Measurements from ENCODE around the gene GARIN5B. TPM values are rescaled to one million over a fixed set of nuclear protein-coding genes. Genes with fewer than 3 reads are reported as not detected.

Gene GARIN5B
- polyA plus RNA-seq, 1 donor from 2014 or later, result not detected

DNA sequence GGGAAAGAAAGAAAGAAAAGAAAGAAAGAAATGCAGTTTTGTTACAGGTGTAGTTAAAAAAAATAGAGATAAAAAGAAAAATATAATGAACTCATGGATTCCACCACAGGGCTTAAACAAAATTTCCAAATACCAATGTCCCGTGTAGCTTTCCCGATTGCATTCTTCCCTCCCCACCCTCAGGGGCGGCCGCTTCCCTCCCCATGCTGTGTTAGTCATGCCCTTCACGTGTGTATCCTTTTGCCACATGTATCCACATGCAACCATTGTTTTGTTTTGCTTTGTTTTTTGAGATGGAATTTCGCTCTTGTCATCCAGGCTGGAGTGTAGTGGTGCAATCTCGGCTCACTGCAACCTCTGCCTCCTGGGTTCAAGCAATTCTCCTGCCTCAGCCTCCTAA lies 27.0 kb downstream of the GARIN5B start:
- H2AFZ ChIP-seq (ENCODE audit: low read depth, low read length), result no peak overlapping the region
- no peaks in the 10 kb centered on the region for H3K27me3 ChIP-seq (ENCODE audit: insufficient read depth, low read depth, low read length)
- H3K79me2 ChIP-seq (replicated peaks; ENCODE audit: insufficient read depth, low read length), result peaks cover 10% of the 10 kb centered on the region
- H3K9ac ChIP-seq (ENCODE audit: low read length), result no peak overlapping the region
- no peaks in the 10 kb centered on the region for H3F3A ChIP-seq (ENCODE audit: insufficient read depth, low read length, poor library complexity, severe bottlenecking)
- H3K4me2 ChIP-seq (ENCODE audit: low read length), result no peak overlapping the region
- no peak overlapping the region for H3K4me3 ChIP-seq (ENCODE audit: low read length)
- H3K27ac ChIP-seq (ENCODE audit: low read length), result no peak overlapping the region
- no peaks in the 10 kb centered on the region for H4K20me1 ChIP-seq (ENCODE audit: insufficient read depth)
- no peaks in the 10 kb centered on the region for H3K36me3 ChIP-seq (ENCODE audit: insufficient read depth, low read length)
- TF ChIP-seq, protein P1, sequence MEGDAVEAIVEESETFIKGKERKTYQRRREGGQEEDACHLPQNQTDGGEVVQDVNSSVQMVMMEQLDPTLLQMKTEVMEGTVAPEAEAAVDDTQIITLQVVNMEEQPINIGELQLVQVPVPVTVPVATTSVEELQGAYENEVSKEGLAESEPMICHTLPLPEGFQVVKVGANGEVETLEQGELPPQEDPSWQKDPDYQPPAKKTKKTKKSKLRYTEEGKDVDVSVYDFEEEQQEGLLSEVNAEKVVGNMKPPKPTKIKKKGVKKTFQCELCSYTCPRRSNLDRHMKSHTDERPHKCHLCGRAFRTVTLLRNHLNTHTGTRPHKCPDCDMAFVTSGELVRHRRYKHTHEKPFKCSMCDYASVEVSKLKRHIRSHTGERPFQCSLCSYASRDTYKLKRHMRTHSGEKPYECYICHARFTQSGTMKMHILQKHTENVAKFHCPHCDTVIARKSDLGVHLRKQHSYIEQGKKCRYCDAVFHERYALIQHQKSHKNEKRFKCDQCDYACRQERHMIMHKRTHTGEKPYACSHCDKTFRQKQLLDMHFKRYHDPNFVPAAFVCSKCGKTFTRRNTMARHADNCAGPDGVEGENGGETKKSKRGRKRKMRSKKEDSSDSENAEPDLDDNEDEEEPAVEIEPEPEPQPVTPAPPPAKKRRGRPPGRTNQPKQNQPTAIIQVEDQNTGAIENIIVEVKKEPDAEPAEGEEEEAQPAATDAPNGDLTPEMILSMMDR (IDR thresholded peaks at IDR 0.05; ENCODE audit: poor library complexity, severe bottlenecking), result no peak
- TF ChIP-seq MXI1 (conservative IDR thresholded peaks at IDR 0.05; ENCODE audit: poor library complexity, severe bottlenecking) (no peak), SMC3 (conservative IDR thresholded peaks at IDR 0.05; ENCODE audit: poor library complexity) (no peak), EZH2 (IDR thresholded peaks at IDR 0.05; ENCODE audit: borderline replicate concordance, insufficient read depth, low read length, poor library complexity, severe bottlenecking) (no peak), TAF1 (IDR thresholded peaks at IDR 0.05; ENCODE audit: low read depth) (no peak), RAD21 (conservative IDR thresholded peaks at IDR 0.05) (no peak), EP300 (conservative IDR thresholded peaks at IDR 0.05; ENCODE audit: poor library complexity, severe bottlenecking) (no peak), POLR2AphosphoS5 (IDR thresholded peaks at IDR 0.05) (no peak)
- TF ChIP-seq, protein P2, sequence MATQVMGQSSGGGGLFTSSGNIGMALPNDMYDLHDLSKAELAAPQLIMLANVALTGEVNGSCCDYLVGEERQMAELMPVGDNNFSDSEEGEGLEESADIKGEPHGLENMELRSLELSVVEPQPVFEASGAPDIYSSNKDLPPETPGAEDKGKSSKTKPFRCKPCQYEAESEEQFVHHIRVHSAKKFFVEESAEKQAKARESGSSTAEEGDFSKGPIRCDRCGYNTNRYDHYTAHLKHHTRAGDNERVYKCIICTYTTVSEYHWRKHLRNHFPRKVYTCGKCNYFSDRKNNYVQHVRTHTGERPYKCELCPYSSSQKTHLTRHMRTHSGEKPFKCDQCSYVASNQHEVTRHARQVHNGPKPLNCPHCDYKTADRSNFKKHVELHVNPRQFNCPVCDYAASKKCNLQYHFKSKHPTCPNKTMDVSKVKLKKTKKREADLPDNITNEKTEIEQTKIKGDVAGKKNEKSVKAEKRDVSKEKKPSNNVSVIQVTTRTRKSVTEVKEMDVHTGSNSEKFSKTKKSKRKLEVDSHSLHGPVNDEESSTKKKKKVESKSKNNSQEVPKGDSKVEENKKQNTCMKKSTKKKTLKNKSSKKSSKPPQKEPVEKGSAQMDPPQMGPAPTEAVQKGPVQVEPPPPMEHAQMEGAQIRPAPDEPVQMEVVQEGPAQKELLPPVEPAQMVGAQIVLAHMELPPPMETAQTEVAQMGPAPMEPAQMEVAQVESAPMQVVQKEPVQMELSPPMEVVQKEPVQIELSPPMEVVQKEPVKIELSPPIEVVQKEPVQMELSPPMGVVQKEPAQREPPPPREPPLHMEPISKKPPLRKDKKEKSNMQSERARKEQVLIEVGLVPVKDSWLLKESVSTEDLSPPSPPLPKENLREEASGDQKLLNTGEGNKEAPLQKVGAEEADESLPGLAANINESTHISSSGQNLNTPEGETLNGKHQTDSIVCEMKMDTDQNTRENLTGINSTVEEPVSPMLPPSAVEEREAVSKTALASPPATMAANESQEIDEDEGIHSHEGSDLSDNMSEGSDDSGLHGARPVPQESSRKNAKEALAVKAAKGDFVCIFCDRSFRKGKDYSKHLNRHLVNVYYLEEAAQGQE (IDR thresholded peaks at IDR 0.05; ENCODE audit: borderline replicate concordance), result no peak
- no peaks in the 10 kb centered on the region for H3K9me2 ChIP-seq (ENCODE audit: insufficient read depth, low read length)
- no peaks in the 10 kb centered on the region for H3K9me3 ChIP-seq (ENCODE audit: low read length)

DNA sequence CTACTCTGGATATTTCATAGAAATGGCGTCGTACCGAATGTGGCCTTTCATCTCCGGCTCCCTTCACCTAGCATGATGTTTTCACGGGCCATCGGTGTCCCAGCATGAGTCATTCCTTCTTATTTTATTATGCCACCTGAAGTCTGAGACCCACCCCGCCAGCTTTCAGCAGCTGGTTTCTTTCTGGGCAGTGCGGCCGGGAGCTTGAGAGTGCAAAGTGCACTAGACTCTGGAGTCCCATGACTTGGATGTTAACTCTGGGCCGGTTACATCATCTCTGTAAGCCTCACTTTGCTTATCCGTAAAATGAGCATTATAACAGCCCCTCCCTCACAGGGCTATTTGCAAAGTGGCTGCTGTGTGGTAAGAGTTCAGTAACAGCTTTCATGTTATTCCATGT lies 29.2 kb downstream of the GARIN5B start:
- Histone ChIP-seq H2AFZ (ENCODE audit: low read depth, low read length) (no peak overlapping the region), H3K27me3 (ENCODE audit: insufficient read depth, low read depth, low read length) (no peaks in the 10 kb centered on the region), H3K27ac (ENCODE audit: low read length) (no peak overlapping the region)

More for the DNA sequence above, 29.2 kb downstream of the GARIN5B start:
- Histone ChIP-seq H3K36me3 (ENCODE audit: insufficient read depth, low read length) (no peaks in the 10 kb centered on the region), H3K4me3 (ENCODE audit: low read length) (no peak overlapping the region), H3K9ac (ENCODE audit: low read length) (no peak overlapping the region), H4K20me1 (ENCODE audit: insufficient read depth) (no peaks in the 10 kb centered on the region), H3K4me2 (ENCODE audit: low read length) (no peak overlapping the region), H3K79me2 (replicated peaks; ENCODE audit: insufficient read depth, low read length) (no peaks in the 10 kb centered on the region), H3K9me3 (ENCODE audit: low read length) (no peaks in the 10 kb centered on the region), H3F3A (ENCODE audit: insufficient read depth, low read length, poor library complexity, severe bottlenecking) (no peaks in the 10 kb centered on the region), H3K9me2 (ENCODE audit: insufficient read depth, low read length) (no peaks in the 10 kb centered on the region)
- TF ChIP-seq SMC3 (conservative IDR thresholded peaks at IDR 0.05; ENCODE audit: poor library complexity), result no peak
- TF ChIP-seq MXI1 (conservative IDR thresholded peaks at IDR 0.05; ENCODE audit: poor library complexity, severe bottlenecking), result no peak
- TF ChIP-seq EP300 (conservative IDR thresholded peaks at IDR 0.05; ENCODE audit: poor library complexity, severe bottlenecking), result no peak
- no peak for TF ChIP-seq EZH2 (IDR thresholded peaks at IDR 0.05; ENCODE audit: borderline replicate concordance, insufficient read depth, low read length, poor library complexity, severe bottlenecking)
- TF ChIP-seq, protein P1 (IDR thresholded peaks at IDR 0.05; ENCODE audit: poor library complexity, severe bottlenecking), result no peak
- TF ChIP-seq RAD21 (conservative IDR thresholded peaks at IDR 0.05), result no peak
- no peak for TF ChIP-seq POLR2AphosphoS5 (IDR thresholded peaks at IDR 0.05)
- TF ChIP-seq, protein P2 (IDR thresholded peaks at IDR 0.05; ENCODE audit: borderline replicate concordance), result no peak
- no peak for TF ChIP-seq TAF1 (IDR thresholded peaks at IDR 0.05; ENCODE audit: low read depth)
